HCT116 (cell line): ENCODE results near the gene ULBP2. TPM values are rescaled to one million over a fixed set of nuclear protein-coding genes. Genes with fewer than 3 reads are reported as not detected.
"Not testable (repeated sequence)": the region's sequence is repeated elsewhere in the genome, so short reads cannot be mapped to it uniquely, and the experiment has no call there.

Source experiments
- ATAC-seq: fragments of 200-7000 bp; cut with Tn5 transposase; 2 replicates; pipeline ENCODE4 v1.9.1; 2020; ENCODE audit warnings: mild to moderate bottlenecking, moderate library complexity
- BruUV-seq: library from RNA; stranded (reverse); fragments of 400-500 nt; replicated peaks from 2 replicates; lab custom pipeline; 2021; lab: Mats Ljungman, UMichigan
- CTCF ChIA-PET: fragments of 300-600 bp; sonication (Branson Sonifier 250); formaldehyde crosslinking; loops from one replicate; lab custom pipeline; 2021; ENCODE audit warnings: antibody characterized with exemption; lab: Charles Lee
- POLR2A ChIA-PET: fragments of 300-600, 350-600 bp; sonication (Branson Sonifier 250); formaldehyde crosslinking; loops from one replicate; lab custom pipeline; 2021; ENCODE audit warnings: antibody characterized with exemption; lab: Charles Lee
- RAD21 ChIA-PET, 2 experiments: fragments of 300-600 bp; sonication (Branson Sonifier 250); formaldehyde crosslinking; loops; one replicate each; lab custom pipeline; 2023; ENCODE audit warnings: low total read pairs in 2 of 2; ENCODE audit not compliant: uncharacterized antibody in 2 of 2, unreplicated experiment in 2 of 2, low non-redundant PET in 1 of 2; lab: Charles Lee
- DNase-seq: peaks from one replicate; pipeline ENCODE4 v3.0.0-alpha.2; 2010; ENCODE audit warnings: low read depth, low spot score
- H2AFZ ChIP-seq: fragments of 200-600 bp; shearing (Covaris generic), sonication (generic); 2 replicates; pipeline ENCODE4 v1.6.1; 2017; ENCODE audit warnings: low read depth, mixed run types, mixed read lengths, antibody characterized with exemption, low read length; ENCODE audit not compliant: poor library complexity, severe bottlenecking
- H3K27ac ChIP-seq: 2 replicates; pipeline ENCODE4 v1.5.1; 2012; ENCODE audit warnings: low read depth, low read length
- H3K27me3 ChIP-seq: fragments of 200-600 bp; sonication (generic); 2 replicates; pipeline ENCODE4 v1.6.1; 2016; ENCODE audit warnings: mixed run types, low read length, mixed read lengths; ENCODE audit not compliant: insufficient read depth
- H3K36me3 ChIP-seq, 2 experiments: fragments of 200-500 bp in 1 of 2; fragments of 200-600 bp in 1 of 2; sonication (Bioruptor generic) in 1 of 2; sonication (generic) in 1 of 2; 2 replicates each; pipeline versions ENCODE4 v1.5.1 to v1.6.1; 2014 to 2016; ENCODE audit warnings: low read length in 2 of 2, inconsistent platforms in 1 of 2, mixed read lengths in 1 of 2, mixed run types in 1 of 2; ENCODE audit not compliant: insufficient read depth in 2 of 2, control insufficient read depth in 1 of 2
- H3K4me1 ChIP-seq, 2 experiments: fragments of 200-600 bp in 1 of 2; sonication (generic) in 1 of 2; 2 replicates each; pipeline versions ENCODE4 v1.5.1 to v1.6.1; 2012 to 2017; ENCODE audit warnings: low read length in 2 of 2, inconsistent platforms in 1 of 2, mild to moderate bottlenecking in 1 of 2, mixed read lengths in 1 of 2, mixed run types in 1 of 2, moderate library complexity in 1 of 2; ENCODE audit not compliant: insufficient read depth in 2 of 2, control insufficient read depth in 1 of 2
- H3K4me2 ChIP-seq: fragments of 200-600 bp; sonication (generic); 2 replicates; pipeline ENCODE4 v1.6.1; 2017; ENCODE audit warnings: mixed run types, low read length, mixed read lengths
- H3K4me3 ChIP-seq, 2 experiments: fragments of 200-600 bp in 1 of 2; sonication (generic) in 1 of 2; replicated peaks in 1 of 2; 2 replicates each; pipeline ENCODE4 v1.5.1; 2011 to 2016; ENCODE audit warnings: low read length in 2 of 2, control low read depth in 1 of 2, low read depth in 1 of 2, mild to moderate bottlenecking in 1 of 2, mixed read lengths in 1 of 2, mixed run types in 1 of 2
- H3K79me2 ChIP-seq: fragments of 200-600 bp; sonication (generic); 2 replicates; pipeline ENCODE4 v1.6.1; 2017; ENCODE audit warnings: mild to moderate bottlenecking, mixed run types, low read length, moderate library complexity, mixed read lengths; ENCODE audit not compliant: insufficient read depth
- H3K9ac ChIP-seq: fragments of 200-600 bp; sonication (generic); 2 replicates; pipeline ENCODE4 v1.6.1; 2016; ENCODE audit warnings: low read length, mixed read lengths
- H3K9me2 ChIP-seq: fragments of 200-600 bp; sonication (generic), shearing (Covaris generic); 2 replicates; pipeline ENCODE4 v1.6.1; 2017; ENCODE audit warnings: mixed run types, mild to moderate bottlenecking, moderate library complexity; ENCODE audit not compliant: insufficient read depth
- H3K9me3 ChIP-seq, 2 experiments: fragments of 200-500 bp in 1 of 2; fragments of 200-600 bp in 1 of 2; sonication (Bioruptor generic) in 1 of 2; sonication (generic) in 1 of 2; 2 replicates each; pipeline ENCODE4 v1.6.1; 2014 to 2017; ENCODE audit warnings: low read length in 2 of 2, mixed read lengths in 2 of 2, inconsistent platforms in 1 of 2, low read depth in 1 of 2, mild to moderate bottlenecking in 1 of 2, mixed run types in 1 of 2, moderate library complexity in 1 of 2; ENCODE audit not compliant: control insufficient read depth in 1 of 2, insufficient read depth in 1 of 2
- H4K20me1 ChIP-seq: fragments of 200-600 bp; sonication (generic), shearing (Covaris generic); 2 replicates; pipeline ENCODE4 v1.6.1; 2017; ENCODE audit warnings: mixed run types, mild to moderate bottlenecking, moderate library complexity; ENCODE audit not compliant: insufficient read depth
- CBX3 ChIP-seq: IDR thresholded peaks from 2 replicates; pipeline ENCODE4 v1.6.1; 2012; ENCODE audit warnings: low read depth
- CTCF ChIP-seq, 3 experiments: fragments of 200-600 bp in 1 of 3; sonication (generic) in 1 of 3; IDR thresholded peaks in 2 of 3; conservative IDR thresholded peaks in 1 of 3; 2 replicates each; pipeline ENCODE4 v1.5.1; 2012 to 2017; ENCODE audit warnings: low read depth in 2 of 3, low read length in 2 of 3, antibody characterized with exemption in 1 of 3, borderline replicate concordance in 1 of 3, control low read depth in 1 of 3, mild to moderate bottlenecking in 1 of 3, mixed read lengths in 1 of 3, mixed run types in 1 of 3, moderate library complexity in 1 of 3; ENCODE audit not compliant: insufficient read depth in 1 of 3
- FOSL1 ChIP-seq: IDR thresholded peaks from 2 replicates; pipeline ENCODE4 v1.6.1; 2012; ENCODE audit warnings: low read depth
- POLR2A ChIP-seq: IDR thresholded peaks from 2 replicates; pipeline ENCODE4 v1.7.0; 2011; ENCODE audit warnings: borderline replicate concordance; ENCODE audit not compliant: insufficient read depth, insufficient read length; ENCODE audit errors: extremely low read depth
- POLR2AphosphoS5 ChIP-seq: IDR thresholded peaks from 2 replicates; pipeline ENCODE4 v1.6.1; 2011; ENCODE audit warnings: mild to moderate bottlenecking, low read depth, low read length, moderate library complexity
- RAD21 ChIP-seq: IDR thresholded peaks from 2 replicates; pipeline ENCODE4 v1.6.1; 2012; ENCODE audit warnings: low read depth, mild to moderate bottlenecking
- REST ChIP-seq: IDR thresholded peaks from 2 replicates; pipeline ENCODE4 v1.6.1; 2012; ENCODE audit warnings: low read depth
- SP1 ChIP-seq: IDR thresholded peaks from 2 replicates; pipeline ENCODE4 v1.6.1; 2012; ENCODE audit warnings: low read depth
- SRF ChIP-seq: IDR thresholded peaks from 2 replicates; pipeline ENCODE4 v1.6.1; 2012; ENCODE audit warnings: low read depth
- YY1 ChIP-seq: IDR thresholded peaks from 2 replicates; pipeline ENCODE4 v1.6.1; 2011; ENCODE audit warnings: low read length, low read depth, moderate library complexity, mild to moderate bottlenecking; ENCODE audit not compliant: insufficient replicate concordance; ENCODE audit errors: extremely low read depth
- ZNF274 ChIP-seq: fragments of 200-500 bp; sonication (Bioruptor generic); IDR thresholded peaks from 2 replicates; pipeline ENCODE4 v1.6.1; 2014; ENCODE audit warnings: mild to moderate bottlenecking, low read depth, low read length, inconsistent platforms
- intact Hi-C: fragments of 100-400 bp; cut with micrococcal nuclease; formaldehyde crosslinking; loops from 2 replicates; pipeline ENCODE4 v1.10.0; 2022
- total RNA-seq: library from RNA; stranded (reverse); gene quantifications from one replicate; pipeline ENCODE4 v1.2.1, GENCODE V29; 2021; ENCODE audit not compliant: unreplicated experiment

The ULBP2 gene
- total RNA-seq, 1 experiment from 2014 or later: 10.2 TPM

- Histone ChIP-seq H3K36me3 (no peaks in the 10 kb centered on the region), H3K4me3 (peak overlapping the region; percentile 19 to 30; a peak in 3 of 4 replicates), H3K9ac (no peak overlapping the region), H3K9me2 (no peaks in the 10 kb centered on the region), H3K79me2 (no peaks in the 10 kb centered on the region), H3K4me2 (peak overlapping the region; percentile 74), H3K27ac (no peak overlapping the region; the same call in 1 of the 2 replicates), H3K4me1 (peaks cover 3 to 22% of the 10 kb centered on the region in 2 experiments; a peak in 3 of 4 replicates), H2AFZ (peak overlapping the region; percentile 99), H3K27me3 (0 out of 2 replicates have a peak, but pooled peaks cover 4% of the 10 kb centered on the region), H3K9me3 (no peaks in the 10 kb centered on the region), H4K20me1 (no peaks in the 10 kb centered on the region)
- DNase-seq (peak; percentile 51), ATAC-seq (peak; percentile 95)
- no TSS peak for BruUV-seq
- ChIA-PET POLR2A (no interaction called here), RAD21 (no interaction called here), CTCF (interaction anchor here (1.0 kb wide), 1 partner anchor 86 kb away, joined by 4 read pairs; no protein-coding TSS in a partner anchor)
- TF ChIP-seq REST: no peak
- TF ChIP-seq POLR2A: no peak
- TF ChIP-seq RAD21: peak; percentile 99
- no peak for TF ChIP-seq FOSL1
- no peak for TF ChIP-seq SRF
- peak; percentile 45; the same call in 1 of the 2 replicates for TF ChIP-seq CBX3
- TF ChIP-seq POLR2AphosphoS5: no peak
- TF ChIP-seq CTCF (IDR thresholded peaks at IDR 0.05 in 2 of 3, conservative IDR thresholded peaks at IDR 0.05 in 1 of 3; ENCODE audit: borderline replicate concordance in 1 of 3, insufficient read depth in 1 of 3, low read depth in 2 of 3, low read length in 2 of 3): peak; percentile 85 to 93 (median 92)
- TF ChIP-seq SP1: no peak
- no peak for TF ChIP-seq ZNF274
- peak; percentile 57 for TF ChIP-seq YY1
- intact Hi-C loops: loop anchor here (1.0 to 5.0 kb wide), 5 partner anchors 61 to 899 kb away; partner anchors contain the start of gene LRP11
These were observed 15.6 kb upstream of the ULBP2 start for GRCh38 chr6:149925974-149926777.

- H3K79me2 ChIP-seq, H3K27me3 ChIP-seq, RAD21 ChIA-PET, DNase-seq, H3K27ac ChIP-seq, POLR2A ChIA-PET, ATAC-seq, BruUV-seq, H3K4me2 ChIP-seq, H2AFZ ChIP-seq, H3K9me3 ChIP-seq, H3K4me3 ChIP-seq, H3K9ac ChIP-seq, H3K36me3 ChIP-seq, H4K20me1 ChIP-seq, H3K9me2 ChIP-seq: not testable (repeated sequence)
- CTCF ChIA-PET: interaction anchor here (1.0 kb wide), 1 partner anchor 87 kb away, joined by 4 read pairs; no protein-coding TSS in a partner anchor
- H3K4me1 ChIP-seq: peaks cover 3 to 22% of the 10 kb centered on the region in 2 experiments; a peak in 3 of 4 replicates
- intact Hi-C loops: loop anchor here (2.0 to 5.0 kb wide), 2 partner anchors 62 to 900 kb away; partner anchors contain the start of gene LRP11
These were observed 14.8 kb upstream of the ULBP2 start for GRCh38 chr6:149927025-149927424.
